Right kidney (tissue), 9 donors: ENCODE measurements around the gene OR5M3.

Source experiments
- DNase-seq: peaks from one replicate; pipeline ENCODE4 v3.0.0-alpha.2; 2016
- long read RNA-seq, 8 donors: transcript quantifications; one replicate each; lab custom pipeline, GENCODE V29; 2026

The OR5M3 gene
- long read RNA-seq, donor 1: 0 reads
- long read RNA-seq, donor 2: 0 reads
- long read RNA-seq, donor 3: 0 reads
- long read RNA-seq, donor 4: 0 reads
- long read RNA-seq, donor 5: 0 reads
- long read RNA-seq, donor 6: 0 reads
- long read RNA-seq, donor 7: 0 reads
- long read RNA-seq, donor 8: 0 reads

DNA sequence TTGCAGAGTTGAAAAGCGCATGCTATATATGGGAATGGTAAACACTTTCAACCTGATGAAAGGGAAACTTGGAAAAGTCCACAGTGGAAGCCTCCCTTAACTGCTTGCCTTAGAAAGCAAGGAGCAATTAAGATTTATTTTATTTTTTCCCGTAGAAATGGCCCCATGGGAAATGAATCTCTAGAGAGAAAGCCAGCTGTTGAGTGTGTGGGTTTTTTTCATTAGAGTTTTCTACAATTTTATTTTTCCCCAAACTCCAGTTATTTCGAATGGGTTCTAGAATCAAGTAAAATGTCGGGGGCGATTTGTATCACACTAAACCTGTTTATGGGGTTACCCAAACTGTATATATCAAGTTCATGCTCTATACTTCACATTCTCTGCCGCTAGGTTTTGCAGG is at the start of gene OR5M3:
OR5M3 (minus strand) TSS at position 101 of the 400 bp plus-strand sequence. CDS start 2,855 bp downstream, outside the sequence.
- DNase-seq: no peak

DNA sequence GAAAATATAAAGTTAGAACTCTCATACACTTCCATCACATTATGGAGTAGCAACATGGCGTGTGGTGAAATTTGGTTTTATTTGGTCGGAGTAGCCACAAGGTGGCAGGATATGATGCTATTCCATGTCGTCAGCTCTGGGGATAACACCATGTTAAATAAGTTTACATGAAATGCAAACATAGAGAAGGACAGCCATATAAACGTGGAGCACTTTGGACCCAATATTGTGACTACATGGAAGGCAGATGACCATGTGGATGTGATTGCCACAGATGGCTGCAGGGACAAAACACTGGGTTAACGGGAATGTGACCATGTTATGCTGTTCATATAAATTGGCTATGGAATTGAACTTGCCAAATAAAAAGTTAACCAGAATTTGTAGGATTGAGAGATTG is 48.9 kb upstream of the OR5M3 start:
- no peak for DNase-seq

- DNase-seq: no peak
Observed at GRCh38 chr11:56513280-56513679, 40.1 kb upstream of the OR5M3 start.

DNA sequence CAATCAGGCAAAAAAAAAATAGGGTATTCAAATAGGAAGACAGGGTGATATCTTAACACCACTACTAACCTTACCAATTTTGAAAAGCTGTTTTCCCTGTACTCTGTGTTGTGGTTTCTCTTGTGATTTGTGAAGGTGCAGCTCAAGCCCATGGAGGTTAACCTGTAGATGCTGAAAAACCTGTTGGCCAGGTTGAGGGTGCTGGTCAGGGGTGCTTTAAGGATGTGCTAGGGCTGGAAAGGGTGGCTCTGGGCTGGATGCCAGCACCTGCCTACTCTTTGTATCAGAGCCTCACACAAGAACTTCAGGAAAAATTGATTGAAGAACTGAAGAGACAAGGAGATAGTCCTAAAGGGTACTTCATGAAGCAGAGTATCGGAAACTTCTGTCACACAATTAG is 36.3 kb upstream of the OR5M3 start:
- DNase-seq: no peak

- DNase-seq: no peak
Observed at GRCh38 chr11:56497010-56497409, 23.9 kb upstream of the OR5M3 start.

- DNase-seq: no peak
Observed at GRCh38 chr11:56495117-56495516, 22.0 kb upstream of the OR5M3 start.

DNA sequence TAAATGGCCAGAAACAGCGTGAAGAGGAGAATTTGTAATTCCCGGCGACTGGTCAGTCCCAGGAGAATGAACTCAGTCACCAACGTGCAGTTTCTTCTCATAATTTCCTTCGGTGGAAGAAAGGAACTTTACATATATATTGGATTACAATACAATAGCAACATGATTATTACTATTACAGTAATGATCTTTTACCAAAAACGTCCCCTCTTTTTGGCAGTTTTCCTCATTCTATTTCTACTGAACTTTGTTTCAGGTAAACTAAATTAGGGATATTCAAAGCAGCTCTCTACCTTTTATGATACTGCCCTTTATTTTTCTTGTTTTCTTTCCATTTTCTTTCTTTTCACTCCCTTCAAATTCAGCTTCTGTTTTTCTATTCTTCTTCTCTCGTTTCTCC is 18.1 kb upstream of the OR5M3 start, which contains the start of gene OR5M8:
OR5M8 (minus strand) TSS at position 101 of the 400 bp plus-strand sequence; CDS start at position 101, 0 bp downstream.
- DNase-seq: no peak

DNA sequence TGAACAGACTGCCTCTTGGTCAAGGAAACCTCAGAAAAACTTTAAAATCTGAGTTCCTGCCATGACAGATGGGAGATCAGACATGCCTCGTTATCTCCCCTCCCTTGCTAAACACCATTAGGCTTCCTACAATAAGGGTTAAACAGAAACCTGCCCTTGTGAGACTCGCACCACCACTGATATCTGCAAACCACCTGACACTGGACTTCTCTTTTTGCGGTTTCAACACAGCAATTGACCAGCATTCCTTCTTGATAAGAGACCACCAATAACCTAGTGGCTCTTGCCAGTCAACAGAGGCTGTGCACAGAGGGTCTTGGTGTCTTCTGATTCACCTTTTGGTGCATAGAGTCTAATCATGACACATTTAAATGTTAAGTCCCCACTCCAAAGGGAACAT is 13.6 kb upstream of the OR5M3 start:
- DNase-seq: no peak

GRCh38 chr11:56474729-56475235 is 1.6 kb upstream of the OR5M3 start:
- DNase-seq: no peak

DNA sequence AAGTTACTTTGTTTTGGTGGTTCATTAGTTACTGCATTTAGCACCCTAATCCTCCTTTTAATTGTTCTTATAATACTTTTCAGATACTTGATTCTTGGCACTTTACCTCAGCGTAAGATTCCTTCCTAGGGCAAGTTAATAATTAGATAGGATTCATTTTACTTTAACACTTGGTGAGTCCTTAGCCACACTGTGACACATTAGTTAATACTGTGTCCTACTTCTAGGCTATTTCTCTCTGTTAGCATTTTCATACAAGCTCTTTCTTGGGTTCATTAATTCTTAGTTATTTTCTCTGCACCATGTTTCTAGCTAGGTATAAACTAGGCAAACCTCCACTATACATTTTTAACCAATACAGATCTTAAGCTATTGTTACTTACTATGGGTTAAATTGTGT is 16.1 kb downstream of the OR5M3 start:
- DNase-seq: no peak

DNA sequence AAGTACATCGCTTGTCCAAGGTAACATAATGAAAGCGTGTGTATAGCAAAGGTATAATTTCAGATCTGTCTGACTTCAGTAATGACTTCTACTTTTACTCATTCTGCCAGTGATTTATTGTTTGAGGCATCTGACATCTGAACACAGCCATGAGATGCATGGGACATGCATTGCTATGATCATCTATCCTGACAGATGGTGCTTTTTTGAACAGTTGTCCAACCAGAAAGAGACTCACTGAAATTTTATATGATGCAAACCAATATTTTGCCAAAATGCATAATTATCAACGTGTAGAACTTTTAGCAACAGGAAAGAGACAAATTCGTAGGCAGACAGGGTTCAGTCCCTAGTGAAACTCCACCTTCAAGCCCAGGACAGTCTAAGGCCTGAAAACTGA is 19.6 kb downstream of the OR5M3 start:
- DNase-seq: no peak
